Memory B cell (primary cell): ENCODE data around the gene SERP2.

Experiments
- ATAC-seq: fragments of 150-1000 bp; cut with Tn5 transposase; 2 replicates; pipeline ENCODE4 v1.10.0; 2021; ENCODE audit warnings: low read depth, mild to moderate bottlenecking, moderate library complexity
- DNase-seq, 2 donors: peaks; one replicate each; pipeline ENCODE4 v3.0.0; 2022; ENCODE audit warnings: low spot score in 2 of 2
- H3K27ac Mint-ChIP-seq: one replicate; pipeline ENCODE4 v1.8.0; 2022; ENCODE audit warnings: mild to moderate bottlenecking, moderate library complexity, mixed read lengths
- H3K27me3 Mint-ChIP-seq: one replicate; pipeline ENCODE4 v1.8.0; 2022; ENCODE audit warnings: mixed read lengths
- H3K36me3 Mint-ChIP-seq: one replicate; pipeline ENCODE4 v1.8.0; 2022; ENCODE audit warnings: mild to moderate bottlenecking, mixed read lengths
- H3K4me1 Mint-ChIP-seq: one replicate; pipeline ENCODE4 v1.8.0; 2022; ENCODE audit warnings: mixed read lengths
- H3K4me3 Mint-ChIP-seq: one replicate; pipeline ENCODE4 v1.8.0; 2022; ENCODE audit warnings: mild to moderate bottlenecking, moderate library complexity, mixed read lengths
- H3K9me3 Mint-ChIP-seq: one replicate; pipeline ENCODE4 v1.8.0; 2022; ENCODE audit warnings: mixed read lengths

Gene SERP2

DNA sequence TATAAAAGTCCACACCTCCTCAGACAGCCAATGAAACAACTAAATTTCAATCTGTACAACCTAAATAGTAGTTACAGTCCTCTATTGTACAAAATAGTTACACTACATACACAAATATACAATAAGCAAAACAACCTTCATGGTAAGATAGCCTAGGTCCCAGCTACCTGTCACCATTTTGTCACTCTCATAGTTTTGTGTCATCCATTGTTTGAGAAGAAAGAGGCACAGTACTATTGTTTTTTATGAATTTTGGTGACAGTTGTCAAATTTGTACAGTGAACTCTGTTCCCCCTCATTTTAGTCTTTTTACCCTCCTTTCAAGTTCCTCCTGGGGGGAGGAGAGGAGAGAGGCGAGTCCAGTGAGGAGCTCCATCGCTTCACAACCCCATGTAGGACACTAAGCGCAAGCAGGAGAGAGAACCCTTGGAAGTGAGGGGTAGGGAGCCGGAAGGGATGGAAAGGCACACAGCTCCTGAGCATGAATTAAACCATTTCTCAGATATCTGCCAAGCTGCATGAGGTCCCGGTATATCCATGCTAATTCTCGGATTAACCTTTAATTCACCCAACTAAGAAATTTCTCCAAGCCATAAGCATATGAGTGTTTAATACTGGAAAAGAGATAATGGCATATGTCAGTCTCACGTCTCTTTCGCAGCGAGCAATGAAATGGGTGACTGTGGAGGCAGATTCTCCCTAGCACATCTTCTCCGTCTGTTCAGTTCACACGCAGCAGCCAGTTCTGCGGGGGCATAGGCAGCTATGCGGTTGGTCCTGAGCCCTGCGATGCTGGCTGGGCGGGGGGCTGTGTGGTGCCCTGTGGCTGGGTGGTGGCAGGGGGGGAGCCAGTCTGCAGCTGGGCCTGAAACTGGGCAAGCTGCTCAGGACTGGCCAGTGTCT, 60.5 kb downstream of the SERP2 start:
- Mint-ChIP-seq H3K27me3 (no peaks in the 10 kb centered on the region), H3K36me3 (peaks cover 6% of the 10 kb centered on the region), H3K27ac (peak overlapping the region; percentile 85), H3K4me1 (peaks cover 9% of the 10 kb centered on the region), H3K4me3 (peak overlapping the region; percentile 41), H3K9me3 (no peaks in the 10 kb centered on the region)
- DNase-seq (no peak), ATAC-seq (no peak)

DNA sequence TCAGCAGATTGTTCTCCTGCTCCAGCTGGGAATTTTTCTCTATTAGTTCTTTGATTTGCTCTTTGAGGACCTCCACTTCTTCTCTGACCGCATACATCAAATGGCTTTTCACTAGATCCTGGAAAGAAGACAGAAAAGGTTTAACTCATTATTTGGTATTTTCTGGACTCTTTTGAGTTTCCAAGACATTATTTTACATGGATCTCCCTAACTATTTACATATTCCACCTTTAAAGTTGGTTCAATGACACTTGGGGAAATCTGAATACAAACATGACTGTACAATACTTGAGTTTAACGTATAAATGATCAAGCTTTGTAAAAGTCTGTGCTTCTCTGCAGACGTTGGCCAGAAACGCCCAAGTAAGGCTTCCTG, 61.1 kb downstream of the SERP2 start:
- Mint-ChIP-seq H3K27ac (peak overlapping the region; percentile 85), H3K4me1 (peaks cover 9% of the 10 kb centered on the region), H3K4me3 (peak overlapping the region; percentile 81), H3K27me3 (no peaks in the 10 kb centered on the region), H3K9me3 (no peaks in the 10 kb centered on the region), H3K36me3 (peaks cover 6% of the 10 kb centered on the region)
- DNase-seq (no peak), ATAC-seq (no peak)

DNA sequence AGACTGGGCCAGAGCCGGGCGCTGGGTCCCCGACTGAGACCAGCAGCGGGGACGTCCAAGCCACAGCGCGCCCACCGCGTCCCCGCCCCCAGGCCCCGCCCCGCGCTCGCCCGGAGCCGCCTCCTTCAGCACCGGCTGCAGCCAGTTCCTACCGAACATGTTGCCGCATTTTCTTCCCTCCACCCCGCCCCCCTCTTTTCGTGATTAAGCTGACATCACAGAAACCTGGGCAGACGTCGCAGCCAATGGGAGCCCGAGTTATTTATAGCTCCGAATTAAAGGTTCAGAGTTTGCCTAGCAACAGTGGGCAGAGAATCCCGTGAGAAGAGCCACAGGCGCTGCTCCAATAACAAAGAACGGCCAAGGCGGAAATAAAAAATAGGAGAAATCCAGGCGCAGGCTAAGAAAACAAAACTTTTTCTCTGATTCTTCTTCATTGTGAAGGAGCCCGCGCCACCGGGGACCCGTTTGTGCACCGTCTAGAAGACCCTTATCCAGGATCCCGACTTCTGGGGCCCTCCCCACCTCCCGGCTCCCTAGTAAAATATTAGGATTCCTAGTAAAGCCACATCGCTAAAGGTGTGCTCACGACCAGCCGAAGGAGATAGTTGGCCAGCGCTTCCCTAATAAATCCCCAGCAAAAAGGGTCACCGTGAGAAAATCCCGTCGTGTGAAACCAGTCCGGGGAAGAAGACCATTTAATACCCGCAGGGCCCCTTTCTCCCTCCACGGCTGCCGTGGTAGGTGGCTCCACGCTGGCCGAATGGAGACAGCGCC, 61.7 kb downstream of the SERP2 start:
- Mint-ChIP-seq H3K9me3 (no peaks in the 10 kb centered on the region), H3K4me3 (peak overlapping the region; percentile 81), H3K36me3 (peaks cover 6% of the 10 kb centered on the region), H3K4me1 (peaks cover 9% of the 10 kb centered on the region), H3K27me3 (no peaks in the 10 kb centered on the region), H3K27ac (peak overlapping the region; percentile 85)
- ATAC-seq (peak; percentile 86), DNase-seq (peak; percentile 57 to 66)

DNA sequence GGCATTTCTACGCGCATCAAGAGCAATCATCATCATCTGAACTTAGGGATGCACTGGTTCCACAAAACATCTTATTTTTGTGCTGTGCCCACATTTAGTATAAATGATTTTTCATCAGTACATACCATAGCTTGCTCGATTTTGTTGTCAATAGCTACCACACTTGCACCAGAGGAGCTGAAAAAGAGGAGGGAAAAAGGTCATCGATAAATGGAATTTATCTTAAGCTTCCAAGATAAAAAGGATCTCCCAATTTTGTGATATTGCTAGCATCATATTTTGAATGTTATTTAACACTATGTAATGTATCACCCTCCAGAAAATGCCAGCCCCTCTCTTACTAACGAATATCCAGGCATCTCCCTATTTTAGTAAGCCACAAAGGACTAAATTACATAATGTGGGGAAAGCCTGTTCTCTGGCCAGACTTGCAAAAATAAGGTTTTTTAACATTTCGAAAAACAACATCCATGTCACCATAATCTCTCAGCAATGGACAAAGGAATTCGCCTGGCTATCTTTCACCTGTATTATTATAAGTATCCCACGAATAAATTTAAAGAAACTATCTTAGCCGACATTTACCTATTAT, 62.4 kb downstream of the SERP2 start:
- DNase-seq (no peak), ATAC-seq (no peak)
- peak overlapping the region; percentile 85 for H3K27ac Mint-ChIP-seq

DNA sequence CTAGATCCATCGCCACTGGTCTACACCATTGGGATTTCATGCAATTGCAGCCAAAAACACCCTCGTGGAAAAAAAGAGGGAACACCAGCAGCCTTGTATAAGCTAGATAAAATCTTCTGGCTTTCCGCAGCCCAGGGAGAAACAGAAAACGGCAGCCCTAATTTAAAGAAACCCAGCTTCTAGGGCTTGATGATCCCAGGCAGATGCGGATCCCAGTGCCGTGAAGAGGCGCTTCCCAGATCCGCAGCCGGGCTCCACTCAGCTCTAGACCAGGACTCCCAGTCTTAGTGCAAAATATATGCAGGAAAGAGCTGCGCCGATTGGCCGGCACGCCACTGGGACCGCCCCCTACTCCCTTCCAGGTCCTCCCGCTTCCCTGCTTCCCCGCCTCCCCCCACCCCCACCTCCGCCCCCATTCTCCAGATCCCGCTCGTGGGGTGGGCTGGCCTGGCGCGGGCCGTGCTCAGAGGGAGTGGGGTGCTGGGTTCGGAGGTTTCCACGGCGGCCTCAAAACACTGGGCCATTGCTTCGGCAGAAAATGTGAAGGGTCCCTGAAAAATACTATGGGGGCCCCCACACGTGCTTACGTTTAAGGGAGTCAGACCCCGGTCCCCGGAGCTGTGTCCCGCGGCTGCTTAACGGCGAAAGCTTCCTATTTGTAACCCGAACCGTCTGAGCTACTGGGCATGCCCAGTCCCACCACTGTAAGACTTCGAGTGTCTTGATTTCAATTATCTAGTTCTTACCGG, 63.1 kb downstream of the SERP2 start:
- H3K4me3 Mint-ChIP-seq, result peak overlapping the region; percentile 81
- ATAC-seq (peak; percentile 23), DNase-seq (peak; percentile 9 to 21)
- H3K27ac Mint-ChIP-seq, result peak overlapping the region; percentile 85
- peaks cover 6% of the 10 kb centered on the region for H3K36me3 Mint-ChIP-seq
- peaks cover 3% of the 10 kb centered on the region for H3K27me3 Mint-ChIP-seq
- no peaks in the 10 kb centered on the region for H3K9me3 Mint-ChIP-seq
- peaks cover 9% of the 10 kb centered on the region for H3K4me1 Mint-ChIP-seq

More for the DNA sequence above, 62.4 kb downstream of the SERP2 start:
- Mint-ChIP-seq H3K4me3 (peak overlapping the region; percentile 81), H3K9me3 (no peaks in the 10 kb centered on the region), H3K4me1 (peaks cover 9% of the 10 kb centered on the region), H3K27me3 (peaks cover 2% of the 10 kb centered on the region), H3K36me3 (peaks cover 6% of the 10 kb centered on the region)

DNA sequence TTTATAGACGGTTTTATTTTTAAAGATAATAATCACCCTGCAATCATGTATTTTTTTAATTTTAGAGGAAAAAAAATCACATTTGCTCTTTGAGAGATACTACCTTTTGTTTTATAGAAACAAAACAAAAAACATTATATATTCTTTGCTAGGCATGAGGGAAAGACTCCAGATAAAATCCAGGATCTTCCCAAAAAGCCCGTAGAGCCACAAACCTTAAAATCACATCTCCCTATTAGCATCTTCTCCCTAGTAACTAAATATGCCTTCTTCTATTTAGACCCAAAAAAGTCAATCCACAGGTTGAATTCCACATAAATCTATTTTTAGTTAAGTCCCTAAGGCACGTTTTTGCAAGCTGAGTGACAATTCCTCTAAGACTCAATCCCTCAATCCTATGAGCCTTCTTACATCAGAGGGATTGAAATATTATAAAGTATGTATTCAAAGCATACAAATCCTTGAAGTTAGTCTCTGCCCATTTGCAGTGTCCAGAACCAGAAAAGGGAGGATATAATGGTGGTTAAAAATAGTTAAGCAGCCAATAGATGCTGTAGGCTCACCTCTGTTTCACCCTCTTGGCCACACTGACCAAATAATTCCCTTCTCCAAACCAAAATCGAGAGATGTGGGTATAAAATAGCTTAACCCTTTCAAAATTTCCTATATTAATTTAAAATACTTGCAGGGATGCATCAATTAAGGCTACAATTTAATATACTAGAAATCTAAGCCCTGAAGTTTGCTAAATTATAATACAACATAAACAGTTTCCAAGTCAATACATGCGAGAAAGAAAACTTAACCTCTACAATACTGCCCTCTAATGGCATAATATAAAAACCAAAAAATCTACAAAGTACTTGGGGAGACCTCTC, 64.0 kb downstream of the SERP2 start:
- Mint-ChIP-seq H3K4me3 (peak overlapping the region; percentile 81), H3K9me3 (no peaks in the 10 kb centered on the region), H3K27me3 (peaks cover 3% of the 10 kb centered on the region), H3K27ac (no peak overlapping the region), H3K4me1 (peaks cover 9% of the 10 kb centered on the region), H3K36me3 (peaks cover 6% of the 10 kb centered on the region)
- ATAC-seq (peak; percentile 31), DNase-seq (peak in 1 of 2 donors; percentile 36)

DNA sequence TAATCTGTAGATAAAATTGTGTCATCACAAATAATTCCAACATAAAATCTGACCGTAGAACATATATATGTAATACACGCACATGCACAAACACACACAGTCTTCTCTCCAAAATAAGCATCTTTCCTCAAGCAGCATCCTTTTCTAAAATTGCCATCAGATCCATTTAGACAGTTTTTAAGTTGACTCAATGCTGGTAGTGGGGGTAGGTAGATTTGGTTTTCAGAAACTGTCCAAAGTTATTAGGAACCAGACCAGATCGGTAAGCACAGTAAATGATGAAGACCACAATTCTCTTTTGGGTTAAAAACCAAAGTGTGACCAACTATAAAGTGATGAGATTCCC, 64.6 kb downstream of the SERP2 start:
- H3K4me1 Mint-ChIP-seq, result peaks cover 9% of the 10 kb centered on the region
- peaks cover 5% of the 10 kb centered on the region for H3K36me3 Mint-ChIP-seq
- peaks cover 3% of the 10 kb centered on the region for H3K27me3 Mint-ChIP-seq
- H3K4me3 Mint-ChIP-seq, result no peak overlapping the region
- no peak overlapping the region for H3K27ac Mint-ChIP-seq
- DNase-seq (no peak), ATAC-seq (no peak)
- H3K9me3 Mint-ChIP-seq, result no peaks in the 10 kb centered on the region

DNA sequence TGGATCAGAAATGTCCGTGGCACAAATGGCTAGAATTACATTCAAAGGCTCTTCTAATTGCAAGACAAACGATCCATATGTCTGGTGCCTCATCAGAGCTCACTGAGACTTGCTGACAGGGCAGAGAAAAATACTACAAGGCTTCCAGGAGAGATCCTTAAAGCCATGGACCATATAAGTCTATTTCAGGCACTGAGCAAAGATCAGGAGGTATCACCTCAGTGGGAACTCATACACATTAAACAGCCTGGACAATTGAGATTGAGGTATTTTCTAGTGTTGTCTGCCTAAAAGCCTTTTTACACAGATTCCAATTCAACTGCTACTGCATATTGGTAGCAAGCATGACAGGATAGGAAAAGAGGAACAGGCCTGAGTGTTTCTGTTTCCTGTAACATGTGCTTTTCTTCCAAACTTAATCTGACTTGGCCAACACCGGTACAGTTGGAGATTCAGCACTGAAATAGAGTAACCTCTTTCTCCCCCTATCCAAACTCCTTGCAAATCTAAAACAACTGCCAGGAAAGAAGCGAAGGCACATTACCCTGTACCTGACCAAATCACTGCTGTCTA, 65.9 kb downstream of the SERP2 start:
- Mint-ChIP-seq H3K36me3 (peaks cover 2% of the 10 kb centered on the region), H3K4me3 (no peak overlapping the region), H3K9me3 (no peaks in the 10 kb centered on the region), H3K27me3 (peaks cover 3% of the 10 kb centered on the region), H3K4me1 (peaks cover 9% of the 10 kb centered on the region), H3K27ac (no peak overlapping the region)
- DNase-seq, result no peak
- no peak for ATAC-seq

DNA sequence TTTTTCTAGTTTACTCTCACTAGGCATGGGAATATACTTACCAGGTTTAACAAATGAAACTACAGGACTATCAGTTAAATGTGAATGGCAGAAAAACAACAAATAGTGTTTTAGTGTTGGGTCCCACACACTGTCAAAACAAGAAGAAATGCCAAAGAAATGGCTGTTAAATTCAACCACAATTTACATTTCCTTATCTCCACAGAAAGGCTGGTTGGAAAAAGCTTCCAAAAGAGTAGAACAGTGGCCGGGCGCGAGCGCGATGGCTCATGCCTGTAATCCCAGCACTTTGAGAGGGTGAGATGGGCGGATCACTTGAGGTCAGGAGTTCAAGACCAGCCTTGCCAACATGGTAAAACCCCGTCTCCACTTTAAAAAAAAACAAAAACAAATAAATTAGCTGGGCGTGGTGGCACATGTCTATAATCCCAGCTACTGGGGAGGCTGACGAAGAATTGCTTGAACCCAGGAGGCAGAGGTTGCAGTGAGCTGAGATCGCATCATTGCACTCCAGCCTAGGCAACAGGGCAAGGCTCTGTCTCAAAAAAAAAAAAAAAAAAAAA, 66.5 kb downstream of the SERP2 start:
- peaks cover 9% of the 10 kb centered on the region for H3K4me1 Mint-ChIP-seq
- DNase-seq (no peak), ATAC-seq (no peak)
- peaks cover 3% of the 10 kb centered on the region for H3K27me3 Mint-ChIP-seq
- no peak overlapping the region for H3K27ac Mint-ChIP-seq
- no peaks in the 10 kb centered on the region for H3K9me3 Mint-ChIP-seq
- H3K4me3 Mint-ChIP-seq, result no peak overlapping the region
- H3K36me3 Mint-ChIP-seq, result no peaks in the 10 kb centered on the region
